ENCODE results near the gene LTBP1. TPM values are rescaled to one million over a fixed set of nuclear protein-coding genes. Genes with fewer than 3 reads are reported as not detected.

Gene LTBP1
- total and polyA plus RNA-seq, 2 experiments from 2014 or later = 35.6 to 68.9 TPM

DNA sequence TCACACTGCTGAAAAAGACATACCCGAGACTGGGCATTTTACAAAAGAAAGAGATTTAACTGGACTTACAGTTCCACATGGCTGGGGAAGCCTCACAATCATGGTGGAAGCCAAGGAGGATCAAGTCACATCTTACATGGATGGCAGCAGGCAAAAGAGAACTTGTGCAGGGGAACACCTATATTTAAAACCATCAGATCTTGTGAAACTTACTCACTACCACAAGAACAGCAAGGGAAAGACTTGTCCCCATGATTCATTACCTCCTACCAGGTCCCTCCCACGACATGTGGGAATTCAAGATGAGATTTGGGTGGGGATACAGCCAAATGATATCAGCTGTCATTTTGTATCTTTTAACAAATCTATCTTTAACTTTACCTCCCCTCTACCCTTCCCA, 278.6 kb downstream of the LTBP1 start:
- H4K20me1 ChIP-seq (ENCODE audit: insufficient read depth, poor library complexity, severe bottlenecking) = no peaks in the 10 kb centered on the region
- no peaks in the 10 kb centered on the region for H3K9me3 ChIP-seq (ENCODE audit: low read depth)
- no peak overlapping the region for H2AFZ ChIP-seq
- H3K27ac ChIP-seq = no peak overlapping the region
- H3K4me2 ChIP-seq = no peak overlapping the region
- DNase-seq (ENCODE audit: low spot score) = no peak
- H3K4me1 ChIP-seq (ENCODE audit: insufficient read depth) = no peaks in the 10 kb centered on the region
- no peaks in the 10 kb centered on the region for H3K79me2 ChIP-seq
- 97% methylated on average over 2 of the region's 2 CpGs for WGBS (ENCODE audit: low lambda C conversion rate, missing lambda C conversion rate)
- no peaks in the 10 kb centered on the region for H3K27me3 ChIP-seq
- no peak for TF ChIP-seq EZH2phosphoT487 (IDR thresholded peaks at IDR 0.05; ENCODE audit: low read depth, severe bottlenecking, unreplicated experiment)
- TF ChIP-seq, protein P1, sequence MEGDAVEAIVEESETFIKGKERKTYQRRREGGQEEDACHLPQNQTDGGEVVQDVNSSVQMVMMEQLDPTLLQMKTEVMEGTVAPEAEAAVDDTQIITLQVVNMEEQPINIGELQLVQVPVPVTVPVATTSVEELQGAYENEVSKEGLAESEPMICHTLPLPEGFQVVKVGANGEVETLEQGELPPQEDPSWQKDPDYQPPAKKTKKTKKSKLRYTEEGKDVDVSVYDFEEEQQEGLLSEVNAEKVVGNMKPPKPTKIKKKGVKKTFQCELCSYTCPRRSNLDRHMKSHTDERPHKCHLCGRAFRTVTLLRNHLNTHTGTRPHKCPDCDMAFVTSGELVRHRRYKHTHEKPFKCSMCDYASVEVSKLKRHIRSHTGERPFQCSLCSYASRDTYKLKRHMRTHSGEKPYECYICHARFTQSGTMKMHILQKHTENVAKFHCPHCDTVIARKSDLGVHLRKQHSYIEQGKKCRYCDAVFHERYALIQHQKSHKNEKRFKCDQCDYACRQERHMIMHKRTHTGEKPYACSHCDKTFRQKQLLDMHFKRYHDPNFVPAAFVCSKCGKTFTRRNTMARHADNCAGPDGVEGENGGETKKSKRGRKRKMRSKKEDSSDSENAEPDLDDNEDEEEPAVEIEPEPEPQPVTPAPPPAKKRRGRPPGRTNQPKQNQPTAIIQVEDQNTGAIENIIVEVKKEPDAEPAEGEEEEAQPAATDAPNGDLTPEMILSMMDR (IDR thresholded peaks at IDR 0.05; ENCODE audit: poor library complexity) = no peak
- no peak for TF ChIP-seq EZH2 (IDR thresholded peaks at IDR 0.05; ENCODE audit: borderline replicate concordance)
- no peaks in the 10 kb centered on the region for H3K36me3 ChIP-seq (replicated peaks; ENCODE audit: insufficient read depth, low read depth)
- H3K9me2 ChIP-seq (replicated peaks; ENCODE audit: insufficient read depth) = no peaks in the 10 kb centered on the region
- H3K4me3 ChIP-seq = no peak overlapping the region

DNA sequence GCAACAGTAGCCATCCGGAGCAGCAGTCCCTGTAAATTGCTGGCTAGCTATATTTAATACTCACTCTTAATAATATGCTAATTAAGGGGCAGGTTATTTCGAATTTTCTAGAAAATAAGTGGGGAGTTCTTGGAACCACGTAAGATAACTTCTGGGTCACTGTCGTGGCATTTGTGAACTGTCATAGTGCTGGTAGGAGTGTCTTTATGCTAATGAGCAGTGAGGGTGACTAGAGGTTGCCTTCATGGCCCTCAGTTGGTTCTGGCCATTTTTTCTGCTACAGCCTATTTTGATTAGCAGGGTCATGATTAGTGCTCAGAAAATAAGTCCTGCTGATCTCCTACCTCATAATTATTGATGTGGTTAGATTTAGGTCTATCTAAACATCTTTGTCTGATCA, 279.8 kb downstream of the LTBP1 start:
- no peaks in the 10 kb centered on the region for H3K36me3 ChIP-seq (replicated peaks; ENCODE audit: insufficient read depth, low read depth)
- 96% methylated on average over 4 of the region's 4 CpGs for WGBS (ENCODE audit: low lambda C conversion rate, missing lambda C conversion rate)
- H2AFZ ChIP-seq = no peak overlapping the region
- TF ChIP-seq EZH2 (IDR thresholded peaks at IDR 0.05; ENCODE audit: borderline replicate concordance) = no peak
- no peak for TF ChIP-seq EZH2phosphoT487 (IDR thresholded peaks at IDR 0.05; ENCODE audit: low read depth, severe bottlenecking, unreplicated experiment)
- TF ChIP-seq, protein P1 (IDR thresholded peaks at IDR 0.05; ENCODE audit: poor library complexity) = no peak
- no peaks in the 10 kb centered on the region for H3K27me3 ChIP-seq
- H3K79me2 ChIP-seq = no peaks in the 10 kb centered on the region
- H4K20me1 ChIP-seq (ENCODE audit: insufficient read depth, poor library complexity, severe bottlenecking) = no peaks in the 10 kb centered on the region
- no peak for DNase-seq (ENCODE audit: low spot score)
- H3K4me2 ChIP-seq = no peak overlapping the region
- no peaks in the 10 kb centered on the region for H3K9me3 ChIP-seq (ENCODE audit: low read depth)
- H3K9me2 ChIP-seq (replicated peaks; ENCODE audit: insufficient read depth) = no peaks in the 10 kb centered on the region
- H3K4me3 ChIP-seq = no peak overlapping the region
- H3K27ac ChIP-seq = no peak overlapping the region
- no peaks in the 10 kb centered on the region for H3K4me1 ChIP-seq (ENCODE audit: insufficient read depth)

DNA sequence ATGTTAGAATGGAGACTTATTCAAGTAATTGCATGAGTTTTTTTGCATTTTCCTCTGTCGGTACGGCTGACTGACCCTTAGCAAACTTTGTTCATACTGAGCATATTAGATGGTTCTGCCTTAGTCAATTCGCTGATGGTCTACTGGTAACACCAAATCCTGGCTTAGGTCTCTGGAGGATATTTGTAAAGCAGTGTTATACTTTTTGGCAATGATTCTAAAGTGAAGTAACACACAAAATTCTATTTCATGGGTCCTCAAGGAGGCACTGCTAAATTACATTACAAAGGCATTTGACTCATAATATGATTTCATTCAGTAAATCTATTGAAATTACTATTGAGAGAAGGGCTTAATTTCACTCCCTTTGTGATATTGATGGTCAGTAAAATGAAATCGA, 282.9 kb downstream of the LTBP1 start:
- Histone ChIP-seq H3K79me2 (no peaks in the 10 kb centered on the region), H3K4me2 (no peak overlapping the region), H3K27me3 (no peaks in the 10 kb centered on the region), H3K9me3 (ENCODE audit: low read depth) (peaks cover 4% of the 10 kb centered on the region), H3K9me2 (replicated peaks; ENCODE audit: insufficient read depth) (no peaks in the 10 kb centered on the region), H3K4me1 (ENCODE audit: insufficient read depth) (no peaks in the 10 kb centered on the region), H3K36me3 (replicated peaks; ENCODE audit: insufficient read depth, low read depth) (no peaks in the 10 kb centered on the region), H2AFZ (no peak overlapping the region), H3K4me3 (no peak overlapping the region), H3K27ac (no peak overlapping the region), H4K20me1 (ENCODE audit: insufficient read depth, poor library complexity, severe bottlenecking) (peaks cover 3% of the 10 kb centered on the region)
- 86% methylated on average over 4 of the region's 4 CpGs for whole genome bisulfite sequencing (ENCODE audit: low lambda C conversion rate, missing lambda C conversion rate)
- no peak for TF ChIP-seq EZH2phosphoT487 (IDR thresholded peaks at IDR 0.05; ENCODE audit: low read depth, severe bottlenecking, unreplicated experiment)
- TF ChIP-seq, protein P1 (IDR thresholded peaks at IDR 0.05; ENCODE audit: poor library complexity) = no peak
- DNase-seq (ENCODE audit: low spot score) = no peak

DNA sequence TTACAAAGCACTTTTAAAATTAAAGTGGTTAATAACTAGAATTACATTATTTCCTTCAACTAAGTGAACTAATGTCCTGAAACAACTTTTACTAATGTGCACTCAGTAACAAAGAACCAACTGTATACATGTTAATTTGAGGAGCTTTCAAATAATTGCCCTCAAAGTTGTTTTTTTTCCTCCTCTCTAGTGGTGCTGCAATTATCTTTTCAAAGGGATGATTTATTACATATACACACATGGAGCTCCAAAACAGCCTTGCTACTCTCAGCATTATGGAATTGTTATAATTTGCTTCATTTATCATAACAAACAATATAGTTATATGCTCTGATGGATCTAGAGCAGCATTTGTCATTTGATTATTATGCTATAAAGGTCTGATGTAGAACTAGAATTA, 283.4 kb downstream of the LTBP1 start:
- no peaks in the 10 kb centered on the region for H3K79me2 ChIP-seq
- H3K36me3 ChIP-seq (replicated peaks; ENCODE audit: insufficient read depth, low read depth) = no peaks in the 10 kb centered on the region
- no peak for DNase-seq (ENCODE audit: low spot score)
- H3K4me2 ChIP-seq = no peak overlapping the region
- TF ChIP-seq, protein P1 (IDR thresholded peaks at IDR 0.05; ENCODE audit: poor library complexity) = no peak
- TF ChIP-seq EZH2phosphoT487 (IDR thresholded peaks at IDR 0.05; ENCODE audit: low read depth, severe bottlenecking, unreplicated experiment) = no peak
- no peak for TF ChIP-seq EZH2 (IDR thresholded peaks at IDR 0.05; ENCODE audit: borderline replicate concordance)
- peaks cover 3% of the 10 kb centered on the region for H4K20me1 ChIP-seq (ENCODE audit: insufficient read depth, poor library complexity, severe bottlenecking)
- no peak overlapping the region for H3K4me3 ChIP-seq
- H3K4me1 ChIP-seq (ENCODE audit: insufficient read depth) = no peaks in the 10 kb centered on the region
- no peaks in the 10 kb centered on the region for H3K9me2 ChIP-seq (replicated peaks; ENCODE audit: insufficient read depth)
- H3K27me3 ChIP-seq = no peaks in the 10 kb centered on the region
- no peak overlapping the region for H2AFZ ChIP-seq
- H3K27ac ChIP-seq = no peak overlapping the region
- H3K9me3 ChIP-seq (ENCODE audit: low read depth) = peaks cover 4% of the 10 kb centered on the region

Measured in hepatocyte (in vitro differentiated cells).